WERI-Rb-1 (cell line): ENCODE results near the gene SCAANT1.

Experiments
- DNase-seq: peaks from one replicate; pipeline ENCODE4 v3.0.0-alpha.2; 2020
- H3K27ac ChIP-seq: fragments of 250-450 bp; sonication (Bioruptor Pico); 2 replicates; pipeline ENCODE4 v1.5.1; 2020; ENCODE audit warnings: mild to moderate bottlenecking, moderate library complexity
- H3K27me3 ChIP-seq: fragments of 250-450 bp; sonication (Bioruptor Pico); 2 replicates; pipeline ENCODE4 v1.5.1; 2021; ENCODE audit warnings: mild to moderate bottlenecking, low read depth, moderate library complexity; ENCODE audit not compliant: insufficient read depth, severe bottlenecking
- H3K36me3 ChIP-seq: fragments of 250-450 bp; sonication (Bioruptor Pico); 2 replicates; pipeline ENCODE4 v1.5.1; 2020; ENCODE audit warnings: mild to moderate bottlenecking, moderate library complexity
- H3K4me3 ChIP-seq: 2 replicates; pipeline ENCODE4 v1.5.1; 2011; ENCODE audit warnings: low read depth, mild to moderate bottlenecking, control low read depth, low read length
- H3K9me3 ChIP-seq: fragments of 250-450 bp; sonication (Bioruptor Pico); 2 replicates; pipeline ENCODE4 v1.5.1; 2021; ENCODE audit warnings: mild to moderate bottlenecking, moderate library complexity; ENCODE audit not compliant: severe bottlenecking
- CTCF ChIP-seq: IDR thresholded peaks from 2 replicates; pipeline ENCODE4 v1.5.1; 2011; ENCODE audit warnings: low read depth, mild to moderate bottlenecking, control low read depth, inconsistent platforms, low read length

The SCAANT1 gene

GRCh38 chr3:63870615-63871005, 41.6 kb downstream of the SCAANT1 start:
- DNase-seq = no peak
- Histone ChIP-seq H3K27me3 (no peaks in the 10 kb centered on the region), H3K27ac (no peak overlapping the region), H3K4me3 (no peak overlapping the region), H3K36me3 (peaks cover 14% of the 10 kb centered on the region), H3K9me3 (no peaks in the 10 kb centered on the region)
- no peak for TF ChIP-seq CTCF

- Histone ChIP-seq H3K27me3 (no peaks in the 10 kb centered on the region), H3K36me3 (peaks cover 14% of the 10 kb centered on the region), H3K9me3 (no peaks in the 10 kb centered on the region), H3K27ac (no peak overlapping the region), H3K4me3 (no peak overlapping the region)
- TF ChIP-seq CTCF = no peak
- DNase-seq = no peak
Observed at GRCh38 chr3:63869940-63870614, 42.1 kb downstream of the SCAANT1 start.

- Histone ChIP-seq H3K4me3 (no peak overlapping the region), H3K27ac (no peak overlapping the region), H3K36me3 (peaks cover 19% of the 10 kb centered on the region), H3K9me3 (no peaks in the 10 kb centered on the region), H3K27me3 (no peaks in the 10 kb centered on the region)
- DNase-seq = no peak
- TF ChIP-seq CTCF = no peak
Observed at GRCh38 chr3:63867225-63867624, 45.0 kb downstream of the SCAANT1 start.

- H3K27ac ChIP-seq = no peak overlapping the region; the same call in 1 of the 2 replicates
- peaks cover 19% of the 10 kb centered on the region for H3K36me3 ChIP-seq
- H3K4me3 ChIP-seq = peak overlapping the region; percentile 84
- no peak for TF ChIP-seq CTCF
- no peak for DNase-seq
- H3K9me3 ChIP-seq = no peaks in the 10 kb centered on the region
- no peaks in the 10 kb centered on the region for H3K27me3 ChIP-seq
Observed at GRCh38 chr3:63864965-63865327, 47.2 kb downstream of the SCAANT1 start.

- Histone ChIP-seq H3K4me3 (peak overlapping the region; percentile 84), H3K36me3 (peaks cover 19% of the 10 kb centered on the region), H3K27me3 (no peaks in the 10 kb centered on the region), H3K9me3 (no peaks in the 10 kb centered on the region), H3K27ac (peak overlapping the region; percentile 86)
- DNase-seq = peak; percentile 23
- no peak for TF ChIP-seq CTCF
Observed at GRCh38 chr3:63864008-63864964, 47.9 kb downstream of the SCAANT1 start.
